Smooth muscle cell (in vitro differentiated cells): ENCODE data around the gene ZSCAN20. TPM values are rescaled to one million over a fixed set of nuclear protein-coding genes. Genes with fewer than 3 reads are reported as not detected.

Source experiments
- DNase-seq: peaks from one replicate; lab custom pipeline; 2025; ENCODE audit not compliant: unreplicated experiment; lab: John Stamatoyannopoulos, UW
- H2AFZ ChIP-seq: fragments of 200-600 bp; sonication (generic); 2 replicates; pipeline ENCODE4 v1.6.0; 2016; ENCODE audit warnings: antibody characterized with exemption, low read depth, mild to moderate bottlenecking
- H3F3A ChIP-seq: fragments of 200-600 bp; sonication (generic); 2 replicates; pipeline ENCODE4 v1.6.0; 2017; ENCODE audit warnings: antibody characterized with exemption, low read depth
- H3K27ac ChIP-seq: fragments of 200-600 bp; sonication (generic); 2 replicates; pipeline ENCODE4 v1.5.1; 2016; ENCODE audit warnings: low read depth, mild to moderate bottlenecking
- H3K27me3 ChIP-seq: fragments of 200-600 bp; sonication (generic); 2 replicates; pipeline ENCODE4 v1.6.1; 2016; ENCODE audit warnings: low read depth, mild to moderate bottlenecking
- H3K36me3 ChIP-seq: fragments of 200-600 bp; sonication (generic); 2 replicates; pipeline ENCODE4 v1.5.1; 2016; ENCODE audit warnings: low read depth
- H3K4me1 ChIP-seq: fragments of 200-600 bp; sonication (generic); 2 replicates; pipeline ENCODE4 v1.5.1; 2016; ENCODE audit warnings: low read depth
- H3K4me2 ChIP-seq: fragments of 200-600 bp; sonication (generic); 2 replicates; pipeline ENCODE4 v1.6.0; 2016; ENCODE audit warnings: mild to moderate bottlenecking
- H3K4me3 ChIP-seq: fragments of 200-600 bp; sonication (generic); 2 replicates; pipeline ENCODE4 v1.5.1; 2016; ENCODE audit warnings: mild to moderate bottlenecking
- H3K79me2 ChIP-seq: fragments of 200-600 bp; sonication (generic); 2 replicates; pipeline ENCODE4 v1.6.0; 2016; ENCODE audit warnings: low read depth, mild to moderate bottlenecking
- H3K9ac ChIP-seq: fragments of 200-600 bp; sonication (generic); 2 replicates; pipeline ENCODE4 v1.6.0; 2016; ENCODE audit warnings: low read depth
- H3K9me3 ChIP-seq: fragments of 200-600 bp; sonication (generic); replicated peaks from 2 replicates; pipeline ENCODE4 v1.5.1; 2016; ENCODE audit warnings: low read depth
- H4K20me1 ChIP-seq: fragments of 200-600 bp; sonication (generic); 2 replicates; pipeline ENCODE4 v1.6.0; 2016; ENCODE audit warnings: low read depth
- CTCF ChIP-seq: fragments of 200-600 bp; sonication (generic); IDR thresholded peaks from 2 replicates; pipeline ENCODE4 v1.5.1; 2017; ENCODE audit warnings: borderline replicate concordance, mild to moderate bottlenecking, antibody characterized with exemption; ENCODE audit not compliant: insufficient read depth, poor library complexity, severe bottlenecking
- WGBS: methylation state at CpG from one replicate; pipeline ENCODE4 v1.1.7; 2016; ENCODE audit warnings: low lambda C conversion rate; 5-methylcytosine and 5-hydroxymethylcytosine counted together
- polyA plus RNA-seq: library from polyadenylated mRNA; unstranded; fragments of >200 nt; fragmentation: Nextera tagmentation; extraction: Ambion mirVana; gene quantifications from 2 replicates; pipeline ENCODE4 v1.2.1, GENCODE V29; 2016
- total RNA-seq: library from RNA; depleted of rRNA; stranded (reverse); fragments of >200 nt; gene quantifications from 2 replicates; pipeline ENCODE4 v1.2.3, GENCODE V29; 2014

Gene ZSCAN20
- total and polyA plus RNA-seq, 2 experiments from 2014 or later, result 2.3 to 3.8 TPM

GRCh38 chr1:33524586-33524985 is 52.1 kb downstream of the ZSCAN20 start:
- no peak overlapping the region for H3K9ac ChIP-seq
- H3F3A ChIP-seq, result no peaks in the 10 kb centered on the region
- WGBS, result 92% methylated on average over 3 of the region's 3 CpGs
- no peak overlapping the region for H3K27ac ChIP-seq
- no peak overlapping the region for H2AFZ ChIP-seq
- peaks cover 6% of the 10 kb centered on the region for H3K27me3 ChIP-seq
- no peaks in the 10 kb centered on the region for H4K20me1 ChIP-seq
- no peaks in the 10 kb centered on the region for H3K36me3 ChIP-seq
- no peak overlapping the region for H3K4me3 ChIP-seq
- no peak overlapping the region for H3K4me2 ChIP-seq
- no peaks in the 10 kb centered on the region for H3K79me2 ChIP-seq
- no peaks in the 10 kb centered on the region for H3K4me1 ChIP-seq
- no peak for TF ChIP-seq CTCF
- DNase-seq, result no peak
- no peaks in the 10 kb centered on the region for H3K9me3 ChIP-seq

- DNase-seq, result no peak
- Histone ChIP-seq H2AFZ (no peak overlapping the region), H3K79me2 (no peaks in the 10 kb centered on the region), H3K4me1 (no peaks in the 10 kb centered on the region), H3K4me2 (no peak overlapping the region), H3K27me3 (peaks cover 6% of the 10 kb centered on the region), H3K27ac (no peak overlapping the region), H3F3A (no peaks in the 10 kb centered on the region), H3K4me3 (no peak overlapping the region), H4K20me1 (no peaks in the 10 kb centered on the region), H3K9ac (no peak overlapping the region), H3K36me3 (no peaks in the 10 kb centered on the region), H3K9me3 (no peaks in the 10 kb centered on the region)
- TF ChIP-seq CTCF, result no peak
- WGBS, result 98% methylated on average over 4 of the region's 4 CpGs
These were observed 55.5 kb downstream of the ZSCAN20 start for GRCh38 chr1:33527934-33528333.

GRCh38 chr1:33529957-33530356 is 57.5 kb downstream of the ZSCAN20 start:
- Histone ChIP-seq H3F3A (no peaks in the 10 kb centered on the region), H2AFZ (no peak overlapping the region), H3K27me3 (peaks cover 6% of the 10 kb centered on the region), H3K36me3 (no peaks in the 10 kb centered on the region), H3K79me2 (no peaks in the 10 kb centered on the region), H4K20me1 (no peaks in the 10 kb centered on the region), H3K4me2 (no peak overlapping the region), H3K9ac (no peak overlapping the region), H3K4me3 (no peak overlapping the region), H3K27ac (no peak overlapping the region), H3K4me1 (no peaks in the 10 kb centered on the region), H3K9me3 (no peaks in the 10 kb centered on the region)
- DNase-seq, result no peak
- no peak for TF ChIP-seq CTCF
- 83% methylated on average over 1 of the region's 1 CpG for WGBS

GRCh38 chr1:33532250-33532649 is 59.8 kb downstream of the ZSCAN20 start:
- DNase-seq, result no peak
- Histone ChIP-seq H4K20me1 (no peaks in the 10 kb centered on the region), H3F3A (no peaks in the 10 kb centered on the region), H3K27ac (no peak overlapping the region), H2AFZ (no peak overlapping the region), H3K4me3 (no peak overlapping the region), H3K36me3 (no peaks in the 10 kb centered on the region), H3K9ac (no peak overlapping the region), H3K79me2 (no peaks in the 10 kb centered on the region), H3K27me3 (peaks cover 6% of the 10 kb centered on the region), H3K4me2 (no peak overlapping the region), H3K9me3 (no peaks in the 10 kb centered on the region), H3K4me1 (no peaks in the 10 kb centered on the region)
- WGBS, result 82% methylated on average over 3 of the region's 3 CpGs
- no peak for TF ChIP-seq CTCF
